ENCODE results near the gene UNC5B. TPM values are rescaled to one million over a fixed set of nuclear protein-coding genes. Genes with fewer than 3 reads are reported as not detected.

Gene UNC5B
- total and polyA plus RNA-seq, 12 donors = 2.0 to 27.0 (median 8.8) TPM

DNA sequence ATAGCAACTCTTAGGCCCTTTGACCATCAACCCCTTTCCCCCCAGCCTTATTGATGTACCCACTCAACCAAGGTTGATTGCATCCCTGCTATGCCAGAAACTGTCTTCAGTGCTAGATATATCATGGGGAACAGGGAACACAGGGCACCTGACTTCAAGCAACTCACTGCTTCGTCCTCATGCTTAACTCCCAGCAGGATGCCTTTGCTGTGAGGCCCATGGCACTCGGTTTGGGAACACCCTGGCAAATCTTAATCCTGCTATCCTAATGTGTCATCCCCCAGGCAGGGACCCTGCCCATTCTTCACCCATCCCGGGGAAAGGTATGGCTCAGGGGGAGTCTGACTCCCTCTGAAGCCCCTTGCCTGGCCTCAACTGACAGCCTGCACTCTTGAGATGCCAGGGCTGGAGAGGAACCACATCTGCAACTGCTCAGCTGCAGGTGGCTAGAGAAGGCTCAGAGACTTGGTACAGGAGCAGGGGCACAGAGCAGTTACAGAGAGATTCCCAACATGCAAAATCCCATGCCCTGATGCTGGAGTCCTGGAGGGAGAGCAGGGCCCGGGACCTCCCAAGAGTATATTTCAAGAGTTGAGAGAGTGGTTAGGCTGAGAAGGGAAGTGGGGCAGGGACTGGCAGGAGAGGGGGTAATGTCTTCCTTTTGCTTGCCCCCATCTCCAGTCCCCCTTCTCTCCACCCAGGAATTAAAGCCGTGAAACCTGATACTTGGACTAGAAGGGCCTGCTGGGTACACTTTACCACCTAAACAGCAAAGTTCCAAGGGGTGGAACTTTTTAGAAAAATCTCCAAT lies 2.4 kb upstream of the UNC5B start:
- H3K36me3 ChIP-seq (replicated peaks in 1 of 2) = no peaks in the 10 kb centered on the region
- H3K4me1 ChIP-seq (replicated peaks in 1 of 2) = peaks cover 14 to 16% of the 10 kb centered on the region in 2 donors
- H3K27ac ChIP-seq = no peak overlapping the region
- TF ChIP-seq, protein P1, sequence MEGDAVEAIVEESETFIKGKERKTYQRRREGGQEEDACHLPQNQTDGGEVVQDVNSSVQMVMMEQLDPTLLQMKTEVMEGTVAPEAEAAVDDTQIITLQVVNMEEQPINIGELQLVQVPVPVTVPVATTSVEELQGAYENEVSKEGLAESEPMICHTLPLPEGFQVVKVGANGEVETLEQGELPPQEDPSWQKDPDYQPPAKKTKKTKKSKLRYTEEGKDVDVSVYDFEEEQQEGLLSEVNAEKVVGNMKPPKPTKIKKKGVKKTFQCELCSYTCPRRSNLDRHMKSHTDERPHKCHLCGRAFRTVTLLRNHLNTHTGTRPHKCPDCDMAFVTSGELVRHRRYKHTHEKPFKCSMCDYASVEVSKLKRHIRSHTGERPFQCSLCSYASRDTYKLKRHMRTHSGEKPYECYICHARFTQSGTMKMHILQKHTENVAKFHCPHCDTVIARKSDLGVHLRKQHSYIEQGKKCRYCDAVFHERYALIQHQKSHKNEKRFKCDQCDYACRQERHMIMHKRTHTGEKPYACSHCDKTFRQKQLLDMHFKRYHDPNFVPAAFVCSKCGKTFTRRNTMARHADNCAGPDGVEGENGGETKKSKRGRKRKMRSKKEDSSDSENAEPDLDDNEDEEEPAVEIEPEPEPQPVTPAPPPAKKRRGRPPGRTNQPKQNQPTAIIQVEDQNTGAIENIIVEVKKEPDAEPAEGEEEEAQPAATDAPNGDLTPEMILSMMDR (IDR thresholded peaks at IDR 0.05) = no peak
- TF ChIP-seq POLR2A (IDR thresholded peaks at IDR 0.05) = no peak
- intact Hi-C loops (cut with DNase I) = loop anchor here (2.0 to 10.0 kb wide), 2 partner anchors 285 kb away; no protein-coding TSS in a partner anchor
- peak in 1 of 7 donors; percentile 43 for DNase-seq
- peaks cover 5% of the 10 kb centered on the region for H3K27me3 ChIP-seq
- 47 to 62% (median 54%) methylated on average over 4 to 5 of the region's 5 CpGs for WGBS, 4 donors
- no peaks in the 10 kb centered on the region for H3K9me3 ChIP-seq (replicated peaks in 1 of 3)
- no peak overlapping the region for H3K4me3 ChIP-seq

DNA sequence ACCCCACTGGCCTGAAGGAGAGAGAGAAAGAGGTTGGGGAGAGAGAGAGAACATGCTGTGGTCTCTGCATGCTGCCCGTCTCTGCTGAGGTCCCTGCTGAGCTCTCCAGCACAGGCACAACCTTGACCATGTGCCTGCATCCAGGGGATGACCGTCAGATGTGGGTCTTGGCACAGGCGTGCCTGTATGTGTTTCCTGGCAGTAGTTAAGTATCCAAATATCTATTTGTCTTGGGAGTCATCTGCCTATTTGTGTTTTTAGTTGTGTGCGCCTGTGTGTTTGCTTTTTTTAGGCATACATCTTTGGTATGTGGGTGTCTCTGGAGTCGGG lies 1.9 kb upstream of the UNC5B start:
- TF ChIP-seq, protein P1 (IDR thresholded peaks at IDR 0.05) = no peak
- TF ChIP-seq POLR2A (IDR thresholded peaks at IDR 0.05) = no peak
- H3K27me3 ChIP-seq = peaks cover 5% of the 10 kb centered on the region
- H3K4me3 ChIP-seq = no peak overlapping the region
- peaks cover 14 to 16% of the 10 kb centered on the region in 2 donors for H3K4me1 ChIP-seq (replicated peaks in 1 of 2)
- 44 to 48% (median 45%) methylated on average over 5 of the region's 5 CpGs for WGBS, 4 donors
- no peaks in the 10 kb centered on the region for H3K36me3 ChIP-seq (replicated peaks in 1 of 2)
- no peaks in the 10 kb centered on the region for H3K9me3 ChIP-seq (replicated peaks in 1 of 3)
- no peak overlapping the region for H3K27ac ChIP-seq
- intact Hi-C loops (cut with DNase I) = loop anchor here in 1 of 2 donors (10.0 kb wide), 1 partner anchor 286 kb away; no protein-coding TSS in a partner anchor
- peak in 1 of 7 donors; percentile 50 for DNase-seq

DNA sequence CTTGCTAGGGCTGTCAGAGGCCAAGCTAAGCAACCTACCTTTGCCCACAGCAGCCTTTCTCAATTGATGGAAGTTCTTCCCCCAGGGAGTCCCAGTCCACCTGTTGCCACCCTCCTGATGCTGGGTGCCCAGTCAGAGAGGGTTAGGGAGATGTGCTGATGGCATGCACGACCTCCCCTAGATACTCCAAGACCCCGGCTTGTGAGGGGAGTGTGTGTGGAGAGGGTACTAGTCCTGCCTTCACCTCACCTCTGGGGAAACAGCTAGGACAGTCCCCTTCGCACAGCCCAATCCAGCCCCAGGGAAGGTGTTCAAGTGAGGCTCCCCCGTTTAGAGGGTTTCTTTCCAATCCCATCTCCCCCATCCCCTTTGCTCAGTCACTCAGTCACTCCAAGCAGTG lies 1.3 kb upstream of the UNC5B start:
- TF ChIP-seq, protein P1 (IDR thresholded peaks at IDR 0.05) = no peak
- no peak for TF ChIP-seq POLR2A (IDR thresholded peaks at IDR 0.05)
- WGBS, 4 donors = 50 to 66% (median 57%) methylated on average over 2 to 4 of the region's 4 CpGs
- Histone ChIP-seq H3K36me3 (replicated peaks in 1 of 2) (no peaks in the 10 kb centered on the region), H3K4me1 (replicated peaks in 1 of 2) (peaks cover 14 to 20% of the 10 kb centered on the region in 2 donors), H3K4me3 (no peak overlapping the region), H3K27ac (no peak overlapping the region), H3K9me3 (replicated peaks in 1 of 3) (no peaks in the 10 kb centered on the region), H3K27me3 (peaks cover 5% of the 10 kb centered on the region)
- intact Hi-C loops (cut with DNase I) = loop anchor here in 1 of 2 donors (10.0 kb wide), 1 partner anchor 286 kb away; no protein-coding TSS in a partner anchor
- DNase-seq = peak in 1 of 7 donors; percentile 47

DNA sequence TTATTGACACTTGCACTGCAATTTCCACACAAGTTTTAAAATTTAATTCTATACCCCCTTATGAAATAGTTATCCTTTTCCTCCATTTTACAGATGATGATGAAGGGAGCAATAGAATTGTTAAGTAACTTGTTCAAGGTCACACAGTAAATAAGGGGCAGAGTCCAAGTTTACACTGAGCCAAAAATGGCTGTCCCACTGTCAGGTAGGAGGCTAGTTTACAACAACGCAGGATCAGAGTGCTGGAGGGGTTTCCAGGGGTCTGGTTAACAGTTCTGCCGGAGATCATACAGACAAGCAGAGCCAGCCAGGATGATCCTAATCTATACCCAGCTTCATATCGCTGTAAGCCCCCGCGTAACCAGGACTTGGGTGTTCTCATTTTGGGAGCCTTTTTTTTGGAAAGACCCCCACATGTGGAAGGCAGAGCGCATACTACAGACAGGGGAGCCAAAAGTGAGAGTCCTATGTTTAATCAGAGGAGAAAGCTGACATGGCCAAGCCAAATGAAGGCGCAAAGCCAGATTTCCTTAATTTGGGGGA lies 524 bp upstream of the UNC5B start:
- DNase-seq = no peak
- Histone ChIP-seq H3K27me3 (peaks cover 5% of the 10 kb centered on the region), H3K27ac (peak overlapping the region in 2 of 5 donors; percentile 59 to 77), H3K4me1 (replicated peaks in 1 of 2) (peaks cover 17 to 28% of the 10 kb centered on the region in 2 donors), H3K9me3 (replicated peaks in 1 of 3) (no peaks in the 10 kb centered on the region), H3K36me3 (replicated peaks in 1 of 2) (no peaks in the 10 kb centered on the region), H3K4me3 (peak overlapping the region in 1 of 4 donors; percentile 86)
- TF ChIP-seq POLR2A (IDR thresholded peaks at IDR 0.05) = no peak
- TF ChIP-seq, protein P1 (IDR thresholded peaks at IDR 0.05) = no peak
- intact Hi-C loops (cut with DNase I) = loop anchor here in 1 of 2 donors (10.0 kb wide), 1 partner anchor 287 kb away; no protein-coding TSS in a partner anchor
- 6 to 13% (median 8%) methylated on average over 7 of the region's 7 CpGs for WGBS, 4 donors
